Breast epithelium (tissue), 4 donors: ENCODE results near the gene ANKRD39. TPM values are rescaled to one million over a fixed set of nuclear protein-coding genes. Genes with fewer than 3 reads are reported as not detected.

Experiments used
- DNase-seq, 2 donors: peaks; one replicate each; pipeline ENCODE4 v3.0.0-alpha.2; 2019; ENCODE audit warnings: low spot score in 2 of 2
- H3K27ac ChIP-seq, 2 donors: fragments of 200-600 bp; sonication (generic) in 1 of 2; one replicate each; pipeline ENCODE4 v1.5.1; 2016 to 2019; ENCODE audit warnings: mild to moderate bottlenecking in 1 of 2
- H3K27me3 ChIP-seq, 2 donors: fragments of 200-600 bp; sonication (generic) in 1 of 2; one replicate each; pipeline versions ENCODE4 v1.5.1 to v1.6.0; 2017 to 2019; ENCODE audit warnings: control low read depth in 1 of 2, mild to moderate bottlenecking in 1 of 2
- H3K36me3 ChIP-seq: fragments of 200-600 bp; one replicate; pipeline ENCODE4 v1.5.1; 2019
- H3K4me1 ChIP-seq, 2 donors: fragments of 200-600 bp; sonication (generic); one replicate each; pipeline ENCODE4 v1.5.1; 2016 to 2019; ENCODE audit warnings: control low read depth in 1 of 2
- H3K4me3 ChIP-seq, 3 donors: fragments of 200-600 bp; sonication (generic); 1 replicate in 2 of 3; 2 replicates in 1 of 3; pipeline ENCODE4 v1.5.1; 2016 to 2019; ENCODE audit warnings: mild to moderate bottlenecking in 3 of 3, moderate library complexity in 2 of 3
- H3K9me3 ChIP-seq, 2 donors: fragments of 200-600 bp; sonication (generic) in 1 of 2; one replicate each; pipeline ENCODE4 v1.5.1; 2016 to 2019; ENCODE audit warnings: control low read depth in 1 of 2
- CTCF ChIP-seq, 3 donors: fragments of 450-650 bp; IDR thresholded peaks; one replicate each; pipeline ENCODE4 v1.5.1; 2016 to 2017; ENCODE audit warnings: antibody characterized with exemption in 3 of 3, mild to moderate bottlenecking in 3 of 3, moderate library complexity in 3 of 3
- POLR2A ChIP-seq: fragments of 450-650 bp; IDR thresholded peaks from one replicate; pipeline ENCODE4 v1.6.1; 2016; ENCODE audit warnings: antibody characterized with exemption, mild to moderate bottlenecking, moderate library complexity
- POLR2AphosphoS5 ChIP-seq, 3 donors: sonication (generic); formaldehyde crosslinking; IDR thresholded peaks; one replicate each; pipeline ENCODE4 v1.6.1; 2017; ENCODE audit warnings: antibody characterized with exemption in 3 of 3
- intact Hi-C: fragments of 100-400 bp; cut with DNase I; formaldehyde crosslinking; loops from one replicate; pipeline ENCODE4 v1.15.1; 2023; ENCODE audit warnings: low total_unique reads
- total RNA-seq, 3 donors: library from RNA; depleted of rRNA; stranded (reverse); fragments of >200 nt; gene quantifications; one replicate each; pipeline ENCODE4 v1.1.0, GENCODE V29; 2016

ANKRD39 gene
- total RNA-seq, 3 donors from 2014 or later, result 8.8 to 15.8 (median 9.2) TPM

GRCh38 chr2:96843538-96844268 lies 14.1 kb downstream of the ANKRD39 start, which contains the start of gene ANKRD23:
TSS of gene ANKRD23 (minus strand) at chr2:96844021. CDS start at chr2:96843992, 29 bp downstream.
- Histone ChIP-seq H3K9me3 (no peaks in the 10 kb centered on the region), H3K27me3 (no peaks in the 10 kb centered on the region), H3K4me1 (no peaks in the 10 kb centered on the region), H3K27ac (peak within 1 kb of the TSS in 1 of 2 donors; percentile 7), H3K36me3 (no peaks in the 10 kb centered on the region), H3K4me3 (no peak within 1 kb of the TSS)
- intact Hi-C loops, result no loop called here
- DNase-seq, result no peak
- TF ChIP-seq POLR2A, result no peak
- no peak for TF ChIP-seq POLR2AphosphoS5 (IDR thresholded peaks at IDR 0.05)
- TF ChIP-seq CTCF (IDR thresholded peaks at IDR 0.05), result no peak

- TF ChIP-seq POLR2AphosphoS5 (IDR thresholded peaks at IDR 0.05) (no peak), POLR2A (no peak), CTCF (IDR thresholded peaks at IDR 0.05) (no peak)
- Histone ChIP-seq H3K4me1 (no peaks in the 10 kb centered on the region), H3K27ac (no peak overlapping the region), H3K36me3 (no peaks in the 10 kb centered on the region), H3K27me3 (no peaks in the 10 kb centered on the region), H3K4me3 (no peak overlapping the region), H3K9me3 (no peaks in the 10 kb centered on the region)
- no peak for DNase-seq
- intact Hi-C loops, result no loop called here
Observed at GRCh38 chr2:96842600-96842999, 15.2 kb downstream of the ANKRD39 start.

GRCh38 chr2:96841701-96842495 lies 15.9 kb downstream of the ANKRD39 start:
- no peak overlapping the region for H3K4me3 ChIP-seq
- DNase-seq, result no peak
- TF ChIP-seq CTCF (IDR thresholded peaks at IDR 0.05) (no peak), POLR2A (no peak), POLR2AphosphoS5 (IDR thresholded peaks at IDR 0.05) (no peak)
- no peaks in the 10 kb centered on the region for H3K27me3 ChIP-seq
- no peak overlapping the region for H3K27ac ChIP-seq
- intact Hi-C loops, result no loop called here
- no peaks in the 10 kb centered on the region for H3K4me1 ChIP-seq
- H3K9me3 ChIP-seq, result no peaks in the 10 kb centered on the region
- no peaks in the 10 kb centered on the region for H3K36me3 ChIP-seq

GRCh38 chr2:96839875-96840850 lies 17.7 kb downstream of the ANKRD39 start:
- intact Hi-C loops, result no loop called here
- no peaks in the 10 kb centered on the region for H3K4me1 ChIP-seq
- H3K27me3 ChIP-seq, result no peaks in the 10 kb centered on the region
- no peaks in the 10 kb centered on the region for H3K36me3 ChIP-seq
- no peak overlapping the region for H3K27ac ChIP-seq
- H3K9me3 ChIP-seq, result no peaks in the 10 kb centered on the region
- no peak for DNase-seq
- H3K4me3 ChIP-seq, result peak overlapping the region in 1 of 3 donors; percentile 49
- TF ChIP-seq POLR2A (no peak), POLR2AphosphoS5 (IDR thresholded peaks at IDR 0.05) (no peak), CTCF (IDR thresholded peaks at IDR 0.05) (no peak)
